Transverse colon (tissue), 3 donors: Measurements from ENCODE around the gene IL19.

Experiments
- CTCF ChIP-seq, 5 experiments: fragments of 200-600 bp in 3 of 5; fragments of 450-650 bp in 2 of 5; sonication (generic) in 3 of 5; IDR thresholded peaks; 1 replicate in 2 of 5; 2 replicates in 3 of 5; pipeline ENCODE4 v1.5.1; 2016 to 2017; ENCODE audit warnings: antibody characterized with exemption in 5 of 5, inconsistent platforms in 3 of 5, mild to moderate bottlenecking in 2 of 5, moderate library complexity in 1 of 5
- EP300 ChIP-seq: sonication (generic); formaldehyde crosslinking; IDR thresholded peaks from one replicate; pipeline ENCODE4 v1.6.1; 2017; ENCODE audit warnings: antibody characterized with exemption, low read depth
- POLR2A ChIP-seq: fragments of 450-650 bp; IDR thresholded peaks from one replicate; pipeline ENCODE4 v1.6.1; 2016; ENCODE audit warnings: antibody characterized with exemption, mild to moderate bottlenecking, moderate library complexity

DNA sequence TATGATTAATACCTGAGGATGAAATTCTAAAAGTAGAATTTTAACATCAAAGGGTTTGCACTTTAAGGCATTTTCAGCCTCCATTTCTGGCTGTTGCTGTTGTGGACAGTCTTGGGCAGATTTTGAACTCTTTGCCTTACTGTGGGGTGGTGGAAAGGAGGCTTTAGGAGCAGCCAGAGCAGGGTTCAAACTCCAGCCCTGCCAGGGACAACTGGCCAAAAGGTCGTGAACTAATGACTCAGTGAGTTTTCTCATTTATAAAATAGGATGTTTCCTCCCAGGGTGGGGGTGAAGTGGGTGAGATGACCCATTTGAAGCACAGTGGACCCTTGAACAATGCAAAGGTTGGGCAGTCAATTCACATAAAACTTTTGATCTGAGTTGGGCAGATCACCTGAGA is 49.1 kb upstream of the IL19 start:
- TF ChIP-seq EP300 (no peak), POLR2A (no peak), CTCF (IDR thresholded peaks at IDR 0.05) (no peak)
